ENCODE measurements around the gene ME1. TPM values are rescaled to one million over a fixed set of nuclear protein-coding genes. Genes with fewer than 3 reads are reported as not detected.
"Not testable (repeated sequence)": the region's sequence is repeated elsewhere in the genome, so short reads cannot be mapped to it uniquely, and the experiment has no call there.

Gene ME1
- total RNA-seq, 1 donor from 2014 or later, result 88.7 TPM

DNA sequence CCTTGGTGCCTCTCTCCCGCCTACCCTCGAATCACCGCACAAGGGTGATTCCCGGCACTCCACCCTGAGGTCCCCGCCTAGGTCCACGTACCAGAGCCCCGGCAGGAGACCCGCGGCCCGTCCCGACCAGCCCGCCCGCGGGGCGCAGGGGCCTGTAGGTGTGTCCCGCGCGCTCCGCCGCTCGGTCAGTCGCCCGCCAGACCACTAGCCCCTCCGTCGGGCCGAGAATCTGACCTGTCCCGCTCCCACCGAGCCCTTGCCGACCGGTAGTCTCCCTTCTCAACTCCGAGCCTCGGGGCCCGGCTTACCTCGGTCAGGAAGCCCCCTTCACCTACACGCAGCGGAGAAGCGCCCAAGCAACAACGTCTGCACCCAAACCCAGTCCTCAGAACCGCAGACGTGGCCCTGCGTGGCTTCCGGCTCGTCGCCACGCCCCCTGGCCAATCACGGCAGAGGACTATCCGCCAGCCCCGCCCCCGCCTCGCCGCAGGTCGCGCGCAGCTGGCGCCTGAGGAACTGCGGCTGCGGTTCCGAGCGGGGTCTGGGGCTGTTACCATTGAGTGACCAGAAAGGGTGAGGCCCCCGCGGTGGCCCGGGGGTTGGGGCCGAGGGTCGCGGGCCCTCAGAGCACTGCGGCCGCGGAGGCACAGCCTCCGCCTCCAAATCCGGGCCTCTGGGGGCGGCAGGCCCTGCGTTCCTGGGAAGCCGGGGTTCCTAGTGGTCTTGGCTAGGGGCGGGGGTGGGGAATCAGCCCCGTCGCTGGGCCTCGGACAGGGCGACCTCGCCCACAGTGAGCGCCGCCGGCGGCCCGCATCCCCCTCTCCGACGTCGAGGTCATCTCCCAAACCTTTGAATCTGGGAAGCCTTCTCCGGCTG lies 237.7 kb downstream of the ME1 start, which contains the start of the genes PGM3 and RWDD2A:
PGM3 (minus strand) TSS at position 395 of the 876 bp plus-strand sequence. CDS start 2,253 bp downstream, outside the sequence.
RWDD2A (plus strand) TSS at position 487 of the 876 bp plus-strand sequence. CDS start 1,095 bp downstream, outside the sequence.
- Mint-ChIP-seq H3K4me3 (ENCODE audit: unreplicated experiment) (peak within 1 kb of the TSS; percentile 98), H3K27ac (ENCODE audit: unreplicated experiment) (peak within 1 kb of the TSS; percentile 99), H3K4me1 (ENCODE audit: low read depth) (peaks cover 68% of the 10 kb centered on the region), H3K27me3 (ENCODE audit: low read depth) (no peaks in the 10 kb centered on the region), H3K9me3 (ENCODE audit: low read depth) (no peaks in the 10 kb centered on the region), H3K36me3 (ENCODE audit: low read depth) (peaks cover 22% of the 10 kb centered on the region)
- TF ChIP-seq, protein P1, sequence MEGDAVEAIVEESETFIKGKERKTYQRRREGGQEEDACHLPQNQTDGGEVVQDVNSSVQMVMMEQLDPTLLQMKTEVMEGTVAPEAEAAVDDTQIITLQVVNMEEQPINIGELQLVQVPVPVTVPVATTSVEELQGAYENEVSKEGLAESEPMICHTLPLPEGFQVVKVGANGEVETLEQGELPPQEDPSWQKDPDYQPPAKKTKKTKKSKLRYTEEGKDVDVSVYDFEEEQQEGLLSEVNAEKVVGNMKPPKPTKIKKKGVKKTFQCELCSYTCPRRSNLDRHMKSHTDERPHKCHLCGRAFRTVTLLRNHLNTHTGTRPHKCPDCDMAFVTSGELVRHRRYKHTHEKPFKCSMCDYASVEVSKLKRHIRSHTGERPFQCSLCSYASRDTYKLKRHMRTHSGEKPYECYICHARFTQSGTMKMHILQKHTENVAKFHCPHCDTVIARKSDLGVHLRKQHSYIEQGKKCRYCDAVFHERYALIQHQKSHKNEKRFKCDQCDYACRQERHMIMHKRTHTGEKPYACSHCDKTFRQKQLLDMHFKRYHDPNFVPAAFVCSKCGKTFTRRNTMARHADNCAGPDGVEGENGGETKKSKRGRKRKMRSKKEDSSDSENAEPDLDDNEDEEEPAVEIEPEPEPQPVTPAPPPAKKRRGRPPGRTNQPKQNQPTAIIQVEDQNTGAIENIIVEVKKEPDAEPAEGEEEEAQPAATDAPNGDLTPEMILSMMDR (IDR thresholded peaks at IDR 0.05), result no peak
- DNase-seq (ENCODE audit: low spot score), result peak; percentile 94

DNA sequence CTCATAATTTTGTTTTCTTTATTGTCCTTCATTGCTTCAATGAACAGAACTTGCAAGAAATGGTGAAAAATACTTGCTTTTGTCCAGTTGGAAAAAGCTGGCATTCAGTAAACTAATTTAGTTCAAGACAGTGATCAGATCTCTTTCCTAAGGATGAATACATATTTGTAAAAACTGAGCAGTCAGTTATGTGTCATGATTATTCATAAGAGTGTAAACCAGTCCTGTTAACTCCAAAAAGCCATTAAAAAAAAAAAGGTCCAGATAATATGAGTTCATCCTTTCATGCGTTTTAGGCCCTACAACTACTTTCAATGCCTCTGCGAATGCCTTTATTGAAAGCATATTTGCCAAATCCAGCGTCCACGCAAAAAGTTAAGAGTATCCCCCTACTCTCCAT lies 238.4 kb downstream of the ME1 start:
- peak overlapping the region; percentile 99 for H3K27ac Mint-ChIP-seq (ENCODE audit: unreplicated experiment)
- no peaks in the 10 kb centered on the region for H3K9me3 Mint-ChIP-seq (ENCODE audit: low read depth)
- peaks cover 63% of the 10 kb centered on the region for H3K4me1 Mint-ChIP-seq (ENCODE audit: low read depth)
- TF ChIP-seq, protein P1 (IDR thresholded peaks at IDR 0.05), result no peak
- peaks cover 21% of the 10 kb centered on the region for H3K36me3 Mint-ChIP-seq (ENCODE audit: low read depth)
- DNase-seq (ENCODE audit: low spot score), result no peak
- H3K4me3 Mint-ChIP-seq (ENCODE audit: unreplicated experiment), result peak overlapping the region; percentile 98
- H3K27me3 Mint-ChIP-seq (ENCODE audit: low read depth), result no peaks in the 10 kb centered on the region

DNA sequence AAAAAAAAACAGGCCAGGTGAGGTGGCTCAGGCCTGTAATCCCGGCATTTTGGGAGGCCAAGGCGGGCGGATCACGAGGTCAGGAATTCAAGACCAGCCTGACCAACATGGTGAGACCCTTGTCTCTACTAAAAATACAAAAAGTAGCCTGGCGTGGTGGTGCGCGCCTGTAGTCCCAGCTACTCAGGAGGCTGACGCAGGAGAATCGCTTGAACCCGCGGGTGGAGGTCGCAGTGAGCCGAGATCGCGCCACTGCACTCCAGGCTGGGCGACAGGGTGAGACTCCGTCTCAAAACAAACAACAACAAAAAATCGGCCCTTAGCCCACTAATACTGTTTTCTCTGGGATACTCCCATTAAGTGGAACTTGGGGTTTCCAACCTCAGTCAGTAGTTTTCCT lies 238.9 kb downstream of the ME1 start:
- not testable (repeated sequence) for DNase-seq (ENCODE audit: low spot score); H3K9me3 Mint-ChIP-seq (ENCODE audit: low read depth); H3K27me3 Mint-ChIP-seq (ENCODE audit: low read depth)
- H3K27ac Mint-ChIP-seq (ENCODE audit: unreplicated experiment), result peak overlapping the region; percentile 99
- peak overlapping the region; percentile 98 for H3K4me3 Mint-ChIP-seq (ENCODE audit: unreplicated experiment)
- H3K36me3 Mint-ChIP-seq (ENCODE audit: low read depth), result peaks cover 20% of the 10 kb centered on the region
- peaks cover 60% of the 10 kb centered on the region for H3K4me1 Mint-ChIP-seq (ENCODE audit: low read depth)

DNA sequence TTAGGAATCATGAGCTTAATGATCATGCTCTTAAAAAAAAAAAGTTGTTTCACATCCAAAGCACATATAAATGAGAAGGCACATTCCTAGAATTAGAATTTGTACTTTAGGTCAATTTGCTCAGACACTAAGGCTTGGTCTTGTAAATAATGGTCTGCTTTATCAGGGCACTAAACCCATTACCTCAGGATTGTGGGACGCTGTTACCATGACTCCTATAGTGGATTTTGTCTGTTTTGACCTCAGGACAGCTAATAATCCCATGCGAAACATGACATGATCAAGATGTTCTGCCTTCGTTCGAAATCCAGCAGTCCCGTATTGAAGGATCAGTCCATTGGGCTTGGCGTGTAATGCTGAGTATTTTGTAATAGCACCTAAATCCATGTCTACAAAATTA lies 240.2 kb downstream of the ME1 start:
- Mint-ChIP-seq H3K4me1 (ENCODE audit: low read depth) (peaks cover 60% of the 10 kb centered on the region), H3K27me3 (ENCODE audit: low read depth) (no peaks in the 10 kb centered on the region), H3K36me3 (ENCODE audit: low read depth) (peaks cover 26% of the 10 kb centered on the region), H3K27ac (ENCODE audit: unreplicated experiment) (no peak overlapping the region), H3K9me3 (ENCODE audit: low read depth) (no peaks in the 10 kb centered on the region), H3K4me3 (ENCODE audit: unreplicated experiment) (peak overlapping the region; percentile 98)
- TF ChIP-seq, protein P1 (IDR thresholded peaks at IDR 0.05), result no peak
- DNase-seq (ENCODE audit: low spot score), result no peak

DNA sequence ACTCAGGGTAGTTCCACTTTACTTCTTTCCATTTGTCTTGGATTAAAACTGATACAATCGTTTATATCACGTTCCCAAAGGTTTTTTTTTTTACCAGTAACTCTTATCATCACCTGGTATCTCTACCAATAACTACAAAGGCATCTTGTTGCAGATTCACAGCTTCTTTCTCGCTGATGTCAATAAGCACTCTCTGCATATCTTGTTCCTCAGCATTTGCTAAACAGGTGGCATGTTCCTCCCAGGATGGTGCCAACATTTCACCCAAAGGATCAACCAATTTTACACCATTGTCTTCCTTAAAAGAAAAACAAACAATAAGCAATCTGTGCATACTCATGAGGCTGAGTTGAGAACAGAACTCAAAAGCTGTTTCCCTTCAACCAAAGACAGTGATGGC lies 242.3 kb downstream of the ME1 start:
- Mint-ChIP-seq H3K9me3 (ENCODE audit: low read depth) (no peaks in the 10 kb centered on the region), H3K27me3 (ENCODE audit: low read depth) (no peaks in the 10 kb centered on the region), H3K36me3 (ENCODE audit: low read depth) (peaks cover 42% of the 10 kb centered on the region), H3K4me1 (ENCODE audit: low read depth) (peaks cover 63% of the 10 kb centered on the region), H3K27ac (ENCODE audit: unreplicated experiment) (no peak overlapping the region), H3K4me3 (ENCODE audit: unreplicated experiment) (no peak overlapping the region)
- TF ChIP-seq, protein P1 (IDR thresholded peaks at IDR 0.05), result no peak
- no peak for DNase-seq (ENCODE audit: low spot score)

Measured in chondrocyte (in vitro differentiated cells).